Activated T-helper 17 cell treated with anti-CD3 and anti-CD28 coated beads, Interleukin-2, amount 50 U/mL, for 72 hours (primary cell): ENCODE results near the gene ZNF75A. TPM values are rescaled to one million over a fixed set of nuclear protein-coding genes. Genes with fewer than 3 reads are reported as not detected.

Source experiments
- ATAC-seq: fragments of 150-1000 bp; cut with Tn5 transposase; replicated peaks from 2 replicates; pipeline ENCODE4 v1.10.0; 2021; ENCODE audit warnings: mild to moderate bottlenecking, moderate library complexity
- H3K27ac Mint-ChIP-seq: one replicate; pipeline ENCODE4 v1.8.0; 2022; ENCODE audit warnings: mixed read lengths
- H3K27me3 Mint-ChIP-seq: one replicate; pipeline ENCODE4 v1.8.0; 2022; ENCODE audit warnings: mixed read lengths
- H3K36me3 Mint-ChIP-seq: one replicate; pipeline ENCODE4 v1.8.0; 2022; ENCODE audit warnings: low read depth, mild to moderate bottlenecking, mixed read lengths
- H3K4me1 Mint-ChIP-seq: one replicate; pipeline ENCODE4 v1.8.0; 2022; ENCODE audit warnings: mixed read lengths
- H3K4me3 Mint-ChIP-seq: one replicate; pipeline ENCODE4 v1.8.0; 2022; ENCODE audit warnings: mild to moderate bottlenecking, mixed read lengths
- H3K9me3 Mint-ChIP-seq: one replicate; pipeline ENCODE4 v1.8.0; 2022; ENCODE audit warnings: mixed read lengths
- total RNA-seq, 2 donors: library from RNA; stranded (reverse); gene quantifications; one replicate each; pipeline ENCODE4 v1.2.3, GENCODE V29; 2022

ZNF75A gene
- total RNA-seq, 2 donors from 2014 or later = 19.4 to 26.9 TPM

- Mint-ChIP-seq H3K27me3 (peaks cover under 1% of the 10 kb centered on the region), H3K9me3 (no peaks in the 10 kb centered on the region), H3K4me1 (peaks cover 9% of the 10 kb centered on the region), H3K27ac (no peak overlapping the region), H3K36me3 (peaks cover 35% of the 10 kb centered on the region), H3K4me3 (peak overlapping the region; percentile 98)
- no peak for ATAC-seq
Observed at GRCh38 chr16:3281222-3281820, 24.0 kb upstream of the ZNF75A start.

GRCh38 chr16:3282103-3282729 is 23.1 kb upstream of the ZNF75A start:
- peak; percentile 43 for ATAC-seq
- H3K4me1 Mint-ChIP-seq = peaks cover 9% of the 10 kb centered on the region
- H3K36me3 Mint-ChIP-seq = peaks cover 44% of the 10 kb centered on the region

DNA sequence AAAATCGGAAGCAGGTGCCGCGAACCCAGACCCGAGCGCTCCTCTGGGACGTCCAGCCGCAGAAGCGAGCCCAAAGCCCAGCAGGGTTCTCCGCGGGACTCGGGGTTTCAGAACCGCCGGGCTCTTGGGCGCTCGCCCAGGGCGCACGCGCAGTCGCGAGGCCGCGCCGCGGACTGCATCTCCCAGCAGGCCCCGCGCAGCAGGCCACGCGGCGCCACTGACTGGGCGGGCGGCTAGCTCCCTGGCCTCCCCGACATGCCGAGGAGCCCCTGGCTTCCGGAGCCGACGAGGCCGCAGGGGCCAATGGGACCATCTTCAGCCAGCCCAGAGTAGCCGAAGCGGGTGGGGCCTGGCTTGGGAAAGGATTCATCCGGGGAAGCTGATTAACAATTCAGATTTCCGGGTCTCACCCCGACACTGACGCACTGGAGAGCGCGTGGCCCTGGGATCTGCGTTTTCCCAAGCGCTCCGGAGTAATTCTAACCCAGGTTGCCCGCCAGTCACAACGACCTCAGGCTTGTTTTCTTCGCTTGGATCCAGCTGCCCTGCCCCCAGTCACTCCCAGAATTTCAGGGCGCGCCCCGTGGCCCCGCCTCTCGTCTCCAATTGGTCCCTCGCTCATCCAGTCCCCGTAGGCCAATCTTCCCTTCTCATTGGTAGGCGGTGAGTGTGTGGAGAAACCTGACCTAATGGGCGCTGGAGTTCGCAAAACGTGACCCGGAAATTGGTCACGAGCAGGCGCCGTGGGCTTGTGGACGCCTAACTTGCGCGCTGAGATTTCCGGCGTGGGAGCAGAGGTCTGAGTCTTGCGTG is 22.4 kb upstream of the ZNF75A start, which contains the start of gene ZNF263:
Gene ZNF263, plus strand, starts transcription at position 762 of the 813 bp plus-strand sequence. CDS start 328 bp downstream, outside the sequence.
- no peaks in the 10 kb centered on the region for H3K9me3 Mint-ChIP-seq
- peak; percentile 92 for ATAC-seq
- peak within 1 kb of the TSS; percentile 97 for H3K27ac Mint-ChIP-seq
- H3K36me3 Mint-ChIP-seq = peaks cover 51% of the 10 kb centered on the region
- no peaks in the 10 kb centered on the region for H3K27me3 Mint-ChIP-seq
- H3K4me1 Mint-ChIP-seq = peaks cover 9% of the 10 kb centered on the region
- peak within 1 kb of the TSS; percentile 98 for H3K4me3 Mint-ChIP-seq

More at GRCh38 chr16:3282103-3282729, 23.1 kb upstream of the ZNF75A start:
- Mint-ChIP-seq H3K27ac (peak overlapping the region; percentile 97), H3K4me3 (peak overlapping the region; percentile 98), H3K9me3 (no peaks in the 10 kb centered on the region), H3K27me3 (no peaks in the 10 kb centered on the region)

- Mint-ChIP-seq H3K9me3 (no peaks in the 10 kb centered on the region), H3K36me3 (peaks cover 60% of the 10 kb centered on the region)
Observed at GRCh38 chr16:3283543-3284447, 21.5 kb upstream of the ZNF75A start.

GRCh38 chr16:3285131-3285530 is 20.2 kb upstream of the ZNF75A start:
- Mint-ChIP-seq H3K4me1 (peaks cover 9% of the 10 kb centered on the region), H3K4me3 (peak overlapping the region; percentile 98), H3K9me3 (no peaks in the 10 kb centered on the region), H3K36me3 (peaks cover 73% of the 10 kb centered on the region), H3K27ac (no peak overlapping the region), H3K27me3 (no peaks in the 10 kb centered on the region)
- ATAC-seq = no peak

More at GRCh38 chr16:3283543-3284447, 21.5 kb upstream of the ZNF75A start:
- Mint-ChIP-seq H3K4me3 (peak overlapping the region; percentile 98), H3K27me3 (no peaks in the 10 kb centered on the region), H3K4me1 (peaks cover 9% of the 10 kb centered on the region), H3K27ac (peak overlapping the region; percentile 97)
- no peak for ATAC-seq

GRCh38 chr16:3289998-3290673 is 15.2 kb upstream of the ZNF75A start:
- peaks cover 9% of the 10 kb centered on the region for H3K9me3 Mint-ChIP-seq

GRCh38 chr16:3292604-3293003 is 12.7 kb upstream of the ZNF75A start:
- Mint-ChIP-seq H3K9me3 (peaks cover 13% of the 10 kb centered on the region), H3K27ac (no peak overlapping the region)
- no peak for ATAC-seq

More at GRCh38 chr16:3289998-3290673, 15.2 kb upstream of the ZNF75A start:
- Mint-ChIP-seq H3K27ac (no peak overlapping the region), H3K4me3 (no peak overlapping the region), H3K36me3 (peaks cover 94% of the 10 kb centered on the region), H3K27me3 (no peaks in the 10 kb centered on the region), H3K4me1 (no peaks in the 10 kb centered on the region)
- no peak for ATAC-seq

GRCh38 chr16:3295209-3295608 is 10.1 kb upstream of the ZNF75A start:
- peaks cover 65% of the 10 kb centered on the region for H3K36me3 Mint-ChIP-seq
- H3K4me1 Mint-ChIP-seq = no peaks in the 10 kb centered on the region
- no peaks in the 10 kb centered on the region for H3K27me3 Mint-ChIP-seq
- no peak for ATAC-seq
- peaks cover 18% of the 10 kb centered on the region for H3K9me3 Mint-ChIP-seq
- H3K27ac Mint-ChIP-seq = no peak overlapping the region
- H3K4me3 Mint-ChIP-seq = no peak overlapping the region

More at GRCh38 chr16:3292604-3293003, 12.7 kb upstream of the ZNF75A start:
- Mint-ChIP-seq H3K4me3 (no peak overlapping the region), H3K4me1 (no peaks in the 10 kb centered on the region), H3K36me3 (peaks cover 83% of the 10 kb centered on the region), H3K27me3 (no peaks in the 10 kb centered on the region)

GRCh38 chr16:3295783-3296182 is 9.5 kb upstream of the ZNF75A start:
- no peak overlapping the region for H3K27ac Mint-ChIP-seq
- ATAC-seq = no peak
- H3K27me3 Mint-ChIP-seq = no peaks in the 10 kb centered on the region
- H3K9me3 Mint-ChIP-seq = peaks cover 22% of the 10 kb centered on the region
- no peak overlapping the region for H3K4me3 Mint-ChIP-seq
- H3K36me3 Mint-ChIP-seq = peaks cover 65% of the 10 kb centered on the region
- H3K4me1 Mint-ChIP-seq = no peaks in the 10 kb centered on the region

DNA sequence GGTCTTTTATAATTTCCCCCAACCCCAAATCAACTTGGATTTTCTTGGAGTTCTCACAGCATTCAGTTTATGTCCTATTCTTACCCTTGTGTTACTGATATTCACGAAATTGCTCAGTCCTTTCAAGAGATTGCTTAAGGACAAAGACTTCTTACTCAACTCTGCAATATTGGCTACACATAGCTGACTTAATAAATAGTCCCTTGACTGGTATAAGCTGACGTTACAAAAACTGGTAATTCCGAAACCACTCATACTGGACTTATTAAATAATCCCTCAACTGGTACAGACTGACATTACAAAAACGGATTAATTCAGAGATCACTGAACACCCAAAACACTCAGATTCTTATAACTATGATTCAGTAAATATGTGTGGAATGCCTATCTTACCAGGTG is 927 bp upstream of the ZNF75A start:
- H3K4me3 Mint-ChIP-seq = peak overlapping the region; percentile 79
- H3K4me1 Mint-ChIP-seq = peaks cover 6% of the 10 kb centered on the region
- ATAC-seq = no peak

GRCh38 chr16:3306078-3306477 is 781 bp downstream of the ZNF75A start:
- peak overlapping the region; percentile 61 for H3K27ac Mint-ChIP-seq

More for the DNA sequence above, 927 bp upstream of the ZNF75A start:
- peak overlapping the region; percentile 62 for H3K27ac Mint-ChIP-seq
- H3K36me3 Mint-ChIP-seq = peaks cover 63% of the 10 kb centered on the region
- peaks cover 18% of the 10 kb centered on the region for H3K9me3 Mint-ChIP-seq
- H3K27me3 Mint-ChIP-seq = no peaks in the 10 kb centered on the region

DNA sequence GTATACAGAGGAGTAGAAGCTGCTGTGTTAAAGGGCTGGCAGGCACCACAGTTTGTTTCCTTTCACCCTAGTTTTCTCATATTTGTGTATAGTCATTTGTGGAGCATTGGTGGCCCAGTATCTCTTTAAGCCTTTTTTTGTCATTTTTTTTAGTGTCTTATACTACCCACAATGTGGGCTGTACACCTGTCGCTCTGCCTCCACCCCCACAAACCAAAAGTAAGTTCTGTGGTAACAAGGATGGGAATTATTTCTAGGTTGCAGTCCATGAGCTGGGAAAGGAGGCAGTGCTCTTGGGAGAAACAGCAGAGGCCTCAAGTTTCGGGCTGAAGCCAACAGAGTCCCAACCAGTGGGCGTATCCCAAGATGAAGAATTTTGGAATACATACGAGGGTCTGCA is 6.2 kb downstream of the ZNF75A start:
- no peak for ATAC-seq
- H3K9me3 Mint-ChIP-seq = peaks cover 45% of the 10 kb centered on the region

More at GRCh38 chr16:3306078-3306477, 781 bp downstream of the ZNF75A start:
- Mint-ChIP-seq H3K27me3 (no peaks in the 10 kb centered on the region), H3K4me3 (peak overlapping the region; percentile 79), H3K9me3 (peaks cover 10% of the 10 kb centered on the region), H3K36me3 (peaks cover 64% of the 10 kb centered on the region), H3K4me1 (peaks cover 6% of the 10 kb centered on the region)
- ATAC-seq = no peak

GRCh38 chr16:3317315-3317999 is 12.2 kb downstream of the ZNF75A start:
- Mint-ChIP-seq H3K27me3 (no peaks in the 10 kb centered on the region), H3K27ac (no peak overlapping the region)

More for the DNA sequence above, 6.2 kb downstream of the ZNF75A start:
- Mint-ChIP-seq H3K27ac (no peak overlapping the region), H3K4me1 (peaks cover 5% of the 10 kb centered on the region), H3K4me3 (no peak overlapping the region), H3K36me3 (peaks cover 97% of the 10 kb centered on the region), H3K27me3 (no peaks in the 10 kb centered on the region)

More at GRCh38 chr16:3317315-3317999, 12.2 kb downstream of the ZNF75A start:
- H3K4me3 Mint-ChIP-seq = no peak overlapping the region
- H3K9me3 Mint-ChIP-seq = peaks cover 57% of the 10 kb centered on the region
- H3K4me1 Mint-ChIP-seq = no peaks in the 10 kb centered on the region
- peaks cover 68% of the 10 kb centered on the region for H3K36me3 Mint-ChIP-seq
- ATAC-seq = no peak
